ENCODE measurements around the gene KLF1.
A peak's percentile ranks its signal among the peaks of the same experiment; 100 is the strongest.

Gene KLF1

GRCh38 chr19:12838886-12839756 lies 47.9 kb downstream of the KLF1 start:
- Histone ChIP-seq H3K4me3 (peak overlapping the region; percentile 50 to 70 (median 59)), H3K27me3 (peaks cover 77 to 96% (median 90%) of the 10 kb centered on the region in 11 experiments), H4K20me1 (peaks cover 0 to 52% (median 10%) of the 10 kb centered on the region in 11 experiments; a peak in 15 of 22 replicates), H3K4me1 (peaks cover 3 to 58% (median 47%) of the 10 kb centered on the region in 10 experiments; a peak in 19 of 20 replicates), H3K36me3 (no peaks in the 10 kb centered on the region), H3K9ac (peak overlapping the region in 7 of 11 experiments; percentile 23 to 66 (median 54); a peak in 9 of 22 replicates), H3K9me3 (replicated peaks in 1 of 11) (peaks cover 0 to 12% (median 0%) of the 10 kb centered on the region in 11 experiments; a peak in 6 of 22 replicates), H3K27ac (peak overlapping the region in 2 of 11 experiments; percentile 14 to 16; a peak in 2 of 22 replicates), H3K4me2 (peak overlapping the region; percentile 78 to 93 (median 88); a peak in 21 of 22 replicates)
- no peak for TF ChIP-seq Cebpa-rat (IDR thresholded peaks at IDR 0.05)

DNA sequence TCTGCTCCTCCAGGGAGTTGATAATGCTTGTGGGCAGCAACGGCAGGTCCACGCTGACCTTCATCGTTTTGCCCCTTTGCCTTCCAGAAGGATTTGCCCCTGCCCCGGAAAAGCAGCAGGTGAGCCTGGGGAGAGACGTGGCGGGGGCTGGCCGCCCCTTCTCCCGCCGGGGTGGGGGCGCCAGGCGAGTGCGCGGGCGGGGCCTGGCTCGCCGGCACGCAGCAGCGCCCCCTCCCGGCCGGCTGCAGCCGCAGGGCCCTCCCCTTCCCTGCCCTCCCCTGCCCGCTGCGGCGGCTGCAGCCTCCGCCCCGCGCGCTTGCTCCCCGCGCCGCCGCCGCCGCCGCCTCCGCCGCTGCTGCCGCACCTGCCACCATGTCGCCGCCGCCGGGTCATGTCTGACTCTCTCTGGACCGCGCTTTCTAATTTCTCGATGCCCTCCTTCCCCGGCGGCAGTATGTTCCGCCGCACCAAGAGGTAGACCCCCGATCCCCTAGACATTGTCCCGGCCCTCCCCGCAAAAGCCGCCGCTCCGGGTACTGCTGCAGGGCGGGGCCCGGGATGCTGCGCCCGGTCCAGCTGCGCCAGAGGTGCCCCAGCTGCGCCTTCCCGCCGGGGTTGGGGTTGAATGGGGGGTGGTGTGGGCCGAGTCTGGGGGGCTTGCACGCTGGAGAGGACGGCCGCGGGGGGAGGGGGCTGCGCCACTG lies 48.7 kb downstream of the KLF1 start, which contains the start of gene MAST1:
MAST1 (plus strand) TSS at position 334 of the 704 bp plus-strand sequence; CDS start at position 392, 58 bp downstream.
- Histone ChIP-seq H3K27ac (peak within 1 kb of the TSS in 2 of 11 experiments; percentile 14 to 16; a peak in 2 of 22 replicates), H4K20me1 (peaks cover 0 to 55% (median 14%) of the 10 kb centered on the region in 11 experiments; a peak in 16 of 22 replicates), H3K27me3 (peaks cover 84 to 99% (median 94%) of the 10 kb centered on the region in 11 experiments), H3K4me3 (peak within 1 kb of the TSS; percentile 50 to 70 (median 59)), H3K9ac (peak within 1 kb of the TSS in 10 of 11 experiments; percentile 15 to 66 (median 48); a peak in 12 of 22 replicates), H3K4me1 (peaks cover 6 to 62% (median 51%) of the 10 kb centered on the region in 10 experiments), H3K9me3 (replicated peaks in 1 of 11) (peaks cover 0 to 12% (median 0%) of the 10 kb centered on the region in 11 experiments; a peak in 6 of 22 replicates), H3K36me3 (no peaks in the 10 kb centered on the region), H3K4me2 (peak within 1 kb of the TSS; percentile 78 to 93 (median 88))
- TF ChIP-seq Cebpa-rat (IDR thresholded peaks at IDR 0.05): no peak

- no peak for TF ChIP-seq Cebpa-rat (IDR thresholded peaks at IDR 0.05)
- no peak overlapping the region for H3K4me3 ChIP-seq
- H3K4me2 ChIP-seq: no peak overlapping the region
- H3K36me3 ChIP-seq: no peaks in the 10 kb centered on the region
- H3K4me1 ChIP-seq: peaks cover 16 to 70% (median 59%) of the 10 kb centered on the region in 10 experiments
- H3K27ac ChIP-seq: no peak overlapping the region
- H3K27me3 ChIP-seq: peaks cover 95 to 100% (median 98%) of the 10 kb centered on the region in 11 experiments
- peaks cover 0 to 63% (median 21%) of the 10 kb centered on the region in 11 experiments; a peak in 16 of 22 replicates for H4K20me1 ChIP-seq
- H3K9me3 ChIP-seq (replicated peaks in 1 of 11): peaks cover 0 to 12% (median 0%) of the 10 kb centered on the region in 11 experiments; a peak in 6 of 22 replicates
- H3K9ac ChIP-seq: no peak overlapping the region
Observed at GRCh38 chr19:12837225-12837624, 49.8 kb downstream of the KLF1 start.

DNA sequence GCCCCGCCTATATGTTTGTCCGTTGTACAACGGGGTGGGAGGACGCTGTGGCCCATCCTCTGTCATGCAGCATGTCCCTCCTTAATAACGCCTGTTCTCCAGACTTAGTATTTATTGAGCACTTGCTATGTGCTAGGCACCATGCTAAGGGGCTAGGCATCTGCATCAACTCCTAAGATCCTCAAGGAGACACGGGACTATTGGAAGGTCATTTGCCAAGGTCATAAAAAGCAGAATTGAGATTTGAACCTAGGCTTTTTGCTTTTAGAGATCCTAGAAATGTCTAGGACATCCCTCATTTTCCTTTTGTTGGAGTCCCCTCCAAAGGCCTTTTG lies 50.5 kb downstream of the KLF1 start:
- Histone ChIP-seq H3K4me1 (peaks cover 16 to 67% (median 57%) of the 10 kb centered on the region in 10 experiments), H3K4me3 (0 out of 20 replicates have a peak overlapping the region, but pooled peaks of 1 of the 10 experiments have one; percentile 19), H3K36me3 (no peaks in the 10 kb centered on the region), H3K27me3 (peaks cover 98 to 100% (median 99%) of the 10 kb centered on the region in 11 experiments), H3K27ac (no peak overlapping the region), H4K20me1 (peaks cover 0 to 60% (median 23%) of the 10 kb centered on the region in 11 experiments; a peak in 16 of 22 replicates), H3K4me2 (peak overlapping the region in 8 of 11 experiments; percentile 24 to 99 (median 94); a peak in 9 of 22 replicates), H3K9me3 (replicated peaks in 1 of 11) (peaks cover 0 to 12% (median 0%) of the 10 kb centered on the region in 11 experiments; a peak in 6 of 22 replicates), H3K9ac (no peak overlapping the region)
- TF ChIP-seq Cebpa-rat (IDR thresholded peaks at IDR 0.05): no peak

GRCh38 chr19:12834976-12835757 lies 51.8 kb downstream of the KLF1 start:
- Histone ChIP-seq H3K27ac (no peak overlapping the region), H3K9ac (no peak overlapping the region), H3K4me3 (peak overlapping the region in 8 of 10 experiments; percentile 0 to 76 (median 63); a peak in 6 of 20 replicates), H3K4me1 (peaks cover 16 to 54% (median 48%) of the 10 kb centered on the region in 10 experiments), H3K36me3 (no peaks in the 10 kb centered on the region), H3K4me2 (peak overlapping the region in 10 of 11 experiments; percentile 12 to 99 (median 94); a peak in 17 of 22 replicates), H3K9me3 (replicated peaks in 1 of 11) (peaks cover 0 to 7% (median 0%) of the 10 kb centered on the region in 11 experiments; a peak in 4 of 22 replicates), H3K27me3 (peaks cover 91 to 100% (median 98%) of the 10 kb centered on the region in 11 experiments), H4K20me1 (peaks cover 0 to 52% (median 23%) of the 10 kb centered on the region in 11 experiments; a peak in 16 of 22 replicates)
- TF ChIP-seq Cebpa-rat (IDR thresholded peaks at IDR 0.05): no peak

DNA sequence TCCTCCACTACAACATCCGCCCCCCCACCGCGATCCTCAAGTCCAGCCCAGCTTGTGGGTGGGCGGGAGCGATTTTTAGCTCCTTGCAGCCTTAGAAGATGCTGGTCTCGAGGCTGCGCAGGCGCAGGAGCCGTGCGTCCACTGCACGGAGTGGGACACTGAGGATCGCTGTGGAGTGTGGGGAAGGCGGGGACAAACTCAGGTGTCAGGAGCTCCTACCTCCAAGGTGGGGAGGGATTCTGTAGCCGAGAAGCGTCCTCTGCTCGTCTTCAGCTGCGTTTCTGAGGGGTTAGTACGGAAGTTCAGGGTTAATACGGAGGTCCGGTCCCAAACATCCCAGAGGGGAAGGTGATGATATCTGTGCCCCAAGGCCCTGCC lies 52.4 kb downstream of the KLF1 start, which contains the start of gene RTBDN:
RTBDN (minus strand) TSS at position 14 of the 378 bp plus-strand sequence. CDS start 4,600 bp downstream, outside the sequence.
- Histone ChIP-seq H3K9me3 (replicated peaks in 1 of 11) (peaks cover 0 to 7% (median 0%) of the 10 kb centered on the region in 11 experiments; a peak in 4 of 22 replicates), H3K4me1 (peaks cover 16 to 53% (median 48%) of the 10 kb centered on the region in 10 experiments), H3K4me3 (peak within 1 kb of the TSS; percentile 57 to 76 (median 66)), H3K9ac (peak within 1 kb of the TSS in 9 of 11 experiments; percentile 16 to 74 (median 53); a peak in 13 of 22 replicates), H3K36me3 (no peaks in the 10 kb centered on the region), H3K27ac (no peak within 1 kb of the TSS), H3K27me3 (peaks cover 88 to 100% (median 98%) of the 10 kb centered on the region in 11 experiments), H4K20me1 (peaks cover 0 to 56% (median 23%) of the 10 kb centered on the region in 11 experiments; a peak in 16 of 22 replicates), H3K4me2 (peak within 1 kb of the TSS; percentile 89 to 99 (median 96))
- TF ChIP-seq Cebpa-rat (IDR thresholded peaks at IDR 0.05): no peak
